Kidney epithelial cell (primary cell): ENCODE data around the gene DDX54. TPM values are rescaled to one million over a fixed set of nuclear protein-coding genes. Genes with fewer than 3 reads are reported as not detected.
A peak's percentile ranks its signal among the peaks of the same experiment; 100 is the strongest.

Source experiments
- DNase-seq: peaks from one replicate; pipeline ENCODE4 v3.0.0-alpha.2; 2010; ENCODE audit warnings: low read depth
- H3K27me3 ChIP-seq: 2 replicates; pipeline ENCODE4 v1.6.0; 2011; ENCODE audit warnings: low read length; ENCODE audit not compliant: control insufficient read depth, insufficient read depth
- H3K36me3 ChIP-seq: 2 replicates; pipeline ENCODE4 v1.5.1; 2011; ENCODE audit warnings: low read length; ENCODE audit not compliant: control insufficient read depth, insufficient read depth
- H3K4me3 ChIP-seq: 2 replicates; pipeline ENCODE4 v1.5.1; 2011; ENCODE audit warnings: low read depth, mild to moderate bottlenecking, control low read depth, low read length
- total RNA-seq: library from RNA; depleted of rRNA; stranded (reverse); fragments of >200 nt; gene quantifications from 2 replicates; pipeline ENCODE4 v1.2.3, GENCODE V29; 2015
- TF ChIP-seq, protein P1 (sequence below): IDR thresholded peaks from 2 replicates; pipeline ENCODE4 v1.5.1; 2011; ENCODE audit warnings: mild to moderate bottlenecking, moderate library complexity, low read length, control low read depth, inconsistent platforms; ENCODE audit not compliant: insufficient read depth, poor library complexity, severe bottlenecking

Gene DDX54
- total RNA-seq, 1 donor from 2014 or later: 77.6 TPM

DNA sequence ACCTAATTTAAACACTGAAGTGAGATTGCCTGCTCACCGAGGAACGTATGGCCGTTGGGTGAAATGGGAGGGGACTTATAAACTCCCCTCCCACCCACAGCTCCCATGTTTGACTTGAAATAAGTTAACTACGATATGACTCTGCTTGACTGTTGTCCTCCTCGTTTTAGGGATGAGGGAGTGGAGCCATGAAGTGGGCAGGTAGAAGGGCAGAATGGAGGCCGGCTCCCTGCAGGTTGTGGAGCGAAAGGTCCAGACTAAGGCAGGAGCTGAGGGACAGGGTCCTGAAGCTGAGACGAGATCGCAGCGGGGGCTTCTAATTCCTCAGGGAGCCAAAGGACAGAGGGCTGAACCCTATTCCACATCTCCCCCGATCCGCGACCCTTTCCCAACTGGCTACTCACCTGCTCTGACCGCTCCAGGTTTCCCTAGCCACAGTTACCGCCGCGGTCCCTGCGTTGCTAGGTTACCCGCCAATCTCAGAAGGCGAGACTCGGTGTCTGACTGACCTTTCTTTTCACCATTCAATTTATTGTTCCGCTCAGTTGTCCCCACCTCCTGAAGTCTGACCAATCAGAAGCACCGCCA is 35.4 kb upstream of the DDX54 start:
- DNase-seq: no peak
- no peaks in the 10 kb centered on the region for H3K27me3 ChIP-seq
- peak overlapping the region; percentile 71 for H3K4me3 ChIP-seq
- TF ChIP-seq, protein P1, sequence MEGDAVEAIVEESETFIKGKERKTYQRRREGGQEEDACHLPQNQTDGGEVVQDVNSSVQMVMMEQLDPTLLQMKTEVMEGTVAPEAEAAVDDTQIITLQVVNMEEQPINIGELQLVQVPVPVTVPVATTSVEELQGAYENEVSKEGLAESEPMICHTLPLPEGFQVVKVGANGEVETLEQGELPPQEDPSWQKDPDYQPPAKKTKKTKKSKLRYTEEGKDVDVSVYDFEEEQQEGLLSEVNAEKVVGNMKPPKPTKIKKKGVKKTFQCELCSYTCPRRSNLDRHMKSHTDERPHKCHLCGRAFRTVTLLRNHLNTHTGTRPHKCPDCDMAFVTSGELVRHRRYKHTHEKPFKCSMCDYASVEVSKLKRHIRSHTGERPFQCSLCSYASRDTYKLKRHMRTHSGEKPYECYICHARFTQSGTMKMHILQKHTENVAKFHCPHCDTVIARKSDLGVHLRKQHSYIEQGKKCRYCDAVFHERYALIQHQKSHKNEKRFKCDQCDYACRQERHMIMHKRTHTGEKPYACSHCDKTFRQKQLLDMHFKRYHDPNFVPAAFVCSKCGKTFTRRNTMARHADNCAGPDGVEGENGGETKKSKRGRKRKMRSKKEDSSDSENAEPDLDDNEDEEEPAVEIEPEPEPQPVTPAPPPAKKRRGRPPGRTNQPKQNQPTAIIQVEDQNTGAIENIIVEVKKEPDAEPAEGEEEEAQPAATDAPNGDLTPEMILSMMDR: no peak
- H3K36me3 ChIP-seq: no peaks in the 10 kb centered on the region

DNA sequence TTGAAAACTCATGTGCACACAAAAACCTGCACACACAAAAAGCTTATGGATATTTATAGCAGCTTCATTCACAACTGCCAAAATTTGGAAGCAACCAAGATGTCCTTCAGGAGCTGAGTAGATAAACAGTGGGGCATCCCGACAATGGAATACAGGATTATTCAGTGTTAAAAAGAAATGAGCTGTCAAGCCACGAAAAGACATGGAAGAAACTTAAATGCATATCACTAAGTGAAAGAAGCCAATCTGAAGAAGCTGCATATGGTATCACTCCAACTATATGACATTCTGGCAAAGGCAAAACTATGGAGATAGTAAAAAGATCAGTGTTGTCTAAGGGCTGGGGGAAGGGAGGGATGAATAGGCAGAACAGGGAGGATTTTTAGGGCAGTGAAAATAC is 30.7 kb upstream of the DDX54 start:
- no peak for DNase-seq
- Histone ChIP-seq H3K36me3 (no peaks in the 10 kb centered on the region), H3K27me3 (no peaks in the 10 kb centered on the region), H3K4me3 (no peak overlapping the region)
- TF ChIP-seq, protein P1: no peak

GRCh38 chr12:113214895-113215400 is 29.7 kb upstream of the DDX54 start:
- DNase-seq: peak; percentile 99
- Histone ChIP-seq H3K36me3 (no peaks in the 10 kb centered on the region), H3K27me3 (no peaks in the 10 kb centered on the region), H3K4me3 (no peak overlapping the region)
- TF ChIP-seq, protein P1: no peak

DNA sequence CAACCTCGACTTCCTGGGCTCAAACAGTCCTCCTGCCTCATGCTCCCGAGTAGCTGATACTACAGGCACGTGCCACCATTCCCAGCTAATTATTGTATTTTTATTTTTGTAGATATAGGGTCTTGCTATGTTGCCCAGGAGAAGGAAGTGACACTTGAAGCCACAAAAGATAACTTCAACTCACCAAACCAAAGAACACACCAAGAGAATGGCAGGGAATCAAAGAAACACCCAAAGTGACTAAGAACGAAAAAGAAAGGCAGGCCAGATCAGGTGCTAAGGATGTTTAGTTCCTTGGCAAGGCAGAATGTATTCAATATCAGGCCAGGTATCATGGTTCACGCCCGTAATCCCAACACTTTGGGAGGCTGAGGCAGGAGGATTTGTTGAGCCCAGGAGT is 25.9 kb upstream of the DDX54 start:
- Histone ChIP-seq H3K27me3 (no peaks in the 10 kb centered on the region), H3K36me3 (no peaks in the 10 kb centered on the region), H3K4me3 (no peak overlapping the region)
- TF ChIP-seq, protein P1: no peak
- no peak for DNase-seq

GRCh38 chr12:113208041-113208934 is 23.0 kb upstream of the DDX54 start:
- TF ChIP-seq, protein P1: no peak
- Histone ChIP-seq H3K4me3 (no peak overlapping the region), H3K27me3 (no peaks in the 10 kb centered on the region), H3K36me3 (no peaks in the 10 kb centered on the region)
- no peak for DNase-seq
